Measurements from ENCODE around the gene NEK8.

Gene NEK8

GRCh38 chr17:28684963-28685362 lies 43.6 kb upstream of the NEK8 start (continued):
- TF ChIP-seq TSHZ2 (CRISPR knock-in tag; IDR thresholded peaks at IDR 0.05) (no peak), ISL1 (CRISPR knock-in tag; IDR thresholded peaks at IDR 0.05) (no peak)

- no peak for TF ChIP-seq TOX (CRISPR knock-in tag; IDR thresholded peaks at IDR 0.05; ENCODE audit: borderline replicate concordance)
- TF ChIP-seq ZFP30 (CRISPR knock-in tag; IDR thresholded peaks at IDR 0.05), result no peak
- no peak for TF ChIP-seq PPARA (CRISPR knock-in tag; IDR thresholded peaks at IDR 0.05; ENCODE audit: borderline replicate concordance)
- no peak for TF ChIP-seq ARNTL (CRISPR knock-in tag; IDR thresholded peaks at IDR 0.05; ENCODE audit: borderline replicate concordance, low read depth)
- TF ChIP-seq ZNF8 (CRISPR knock-in tag; IDR thresholded peaks at IDR 0.05), result no peak
- TF ChIP-seq OSR1 (CRISPR knock-in tag; IDR thresholded peaks at IDR 0.05), result no peak
- no peak for TF ChIP-seq TCF4 (CRISPR knock-in tag; IDR thresholded peaks at IDR 0.05; ENCODE audit: borderline replicate concordance)
- no peak for TF ChIP-seq ESRRG (CRISPR knock-in tag; IDR thresholded peaks at IDR 0.05)
- no peak for TF ChIP-seq PATZ1 (CRISPR knock-in tag; IDR thresholded peaks at IDR 0.05; ENCODE audit: borderline replicate concordance)
- no peak for TF ChIP-seq ZC3H10 (CRISPR knock-in tag; IDR thresholded peaks at IDR 0.05)
- ATAC-seq, result no peak
These were observed 43.2 kb upstream of the NEK8 start for GRCh38 chr17:28685366-28685765.

GRCh38 chr17:28686296-28686695 lies 42.3 kb upstream of the NEK8 start:
- ATAC-seq, result no peak

GRCh38 chr17:28688481-28688880 lies 40.1 kb upstream of the NEK8 start:
- TF ChIP-seq CSRNP3 (CRISPR knock-in tag; IDR thresholded peaks at IDR 0.05) (no peak), ISL1 (CRISPR knock-in tag; IDR thresholded peaks at IDR 0.05) (no peak), ESRRG (CRISPR knock-in tag; IDR thresholded peaks at IDR 0.05) (no peak), ARNTL (CRISPR knock-in tag; IDR thresholded peaks at IDR 0.05; ENCODE audit: borderline replicate concordance, low read depth) (no peak), RARB (CRISPR knock-in tag; IDR thresholded peaks at IDR 0.05) (no peak), TCF4 (CRISPR knock-in tag; IDR thresholded peaks at IDR 0.05; ENCODE audit: borderline replicate concordance) (no peak), BACH2 (CRISPR knock-in tag; IDR thresholded peaks at IDR 0.05; ENCODE audit: borderline replicate concordance) (no peak)

More at GRCh38 chr17:28686296-28686695, 42.3 kb upstream of the NEK8 start:
- TF ChIP-seq TCF4 (CRISPR knock-in tag; IDR thresholded peaks at IDR 0.05; ENCODE audit: borderline replicate concordance), result no peak
- TF ChIP-seq BACH2 (CRISPR knock-in tag; IDR thresholded peaks at IDR 0.05; ENCODE audit: borderline replicate concordance), result no peak
- TF ChIP-seq ZFP30 (CRISPR knock-in tag; IDR thresholded peaks at IDR 0.05), result no peak
- no peak for TF ChIP-seq CSDC2 (CRISPR knock-in tag; IDR thresholded peaks at IDR 0.05)

GRCh38 chr17:28689011-28689410 lies 39.6 kb upstream of the NEK8 start:
- TF ChIP-seq PPARA (CRISPR knock-in tag; IDR thresholded peaks at IDR 0.05; ENCODE audit: borderline replicate concordance) (no peak), ZFP30 (CRISPR knock-in tag; IDR thresholded peaks at IDR 0.05) (no peak), CREB5 (CRISPR knock-in tag; IDR thresholded peaks at IDR 0.05; ENCODE audit: low read depth) (no peak)
- ATAC-seq, result no peak

More at GRCh38 chr17:28688481-28688880, 40.1 kb upstream of the NEK8 start:
- no peak for ATAC-seq

GRCh38 chr17:28693869-28694268 lies 34.7 kb upstream of the NEK8 start:
- no peak for TF ChIP-seq OSR1 (CRISPR knock-in tag; IDR thresholded peaks at IDR 0.05)
- no peak for TF ChIP-seq GLIS3 (CRISPR knock-in tag; IDR thresholded peaks at IDR 0.05)
- TF ChIP-seq TCF4 (CRISPR knock-in tag; IDR thresholded peaks at IDR 0.05; ENCODE audit: borderline replicate concordance), result no peak
- no peak for TF ChIP-seq ESRRG (CRISPR knock-in tag; IDR thresholded peaks at IDR 0.05)
- TF ChIP-seq PPARA (CRISPR knock-in tag; IDR thresholded peaks at IDR 0.05; ENCODE audit: borderline replicate concordance), result no peak
- no peak for TF ChIP-seq ZC3H10 (CRISPR knock-in tag; IDR thresholded peaks at IDR 0.05)
- TF ChIP-seq PATZ1 (CRISPR knock-in tag; IDR thresholded peaks at IDR 0.05; ENCODE audit: borderline replicate concordance), result no peak
- no peak for TF ChIP-seq POU6F1 (CRISPR knock-in tag; IDR thresholded peaks at IDR 0.05; ENCODE audit: borderline replicate concordance, low read depth)
- no peak for TF ChIP-seq BACH2 (CRISPR knock-in tag; IDR thresholded peaks at IDR 0.05; ENCODE audit: borderline replicate concordance)
- no peak for TF ChIP-seq RARB (CRISPR knock-in tag; IDR thresholded peaks at IDR 0.05)
- no peak for TF ChIP-seq ZNF565 (CRISPR knock-in tag; conservative IDR thresholded peaks at IDR 0.05; ENCODE audit: low read depth)
- no peak for TF ChIP-seq ARNTL (CRISPR knock-in tag; IDR thresholded peaks at IDR 0.05; ENCODE audit: borderline replicate concordance, low read depth)
- ATAC-seq, result no peak
